Stimulated activated CD8-positive, alpha-beta memory T cell treated with anti-CD3 and anti-CD28 coated beads, Interleukin-4, amount 100 ng/mL, for 4 hours (primary cell): Measurements from ENCODE around the gene KCNK18.

Experiments used
- DNase-seq, 2 donors: peaks; one replicate each; pipeline ENCODE4 v3.0.0-alpha.2; 2020; ENCODE audit warnings: low read depth in 2 of 2, low spot score in 1 of 2

The KCNK18 gene

DNA sequence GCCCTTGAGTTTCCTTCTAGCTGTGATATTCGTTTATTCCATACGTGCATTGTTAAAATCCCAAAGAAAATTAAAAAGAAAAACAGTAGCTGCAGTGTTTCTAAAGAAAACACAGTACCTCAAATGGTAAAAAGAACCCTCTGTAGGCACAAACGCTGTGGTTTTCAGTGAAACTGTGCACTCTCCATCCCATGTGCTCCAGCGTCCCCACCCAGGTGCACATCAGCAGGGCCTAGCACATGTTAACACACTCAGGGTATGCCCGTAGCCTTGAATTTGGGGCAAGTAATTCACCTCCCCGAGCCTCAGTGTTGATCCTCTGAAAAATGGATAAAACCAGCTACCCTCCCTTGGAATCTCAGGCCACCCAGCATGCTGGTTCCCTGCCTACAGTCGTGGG, 53.1 kb downstream of the KCNK18 start:
- DNase-seq: no peak

DNA sequence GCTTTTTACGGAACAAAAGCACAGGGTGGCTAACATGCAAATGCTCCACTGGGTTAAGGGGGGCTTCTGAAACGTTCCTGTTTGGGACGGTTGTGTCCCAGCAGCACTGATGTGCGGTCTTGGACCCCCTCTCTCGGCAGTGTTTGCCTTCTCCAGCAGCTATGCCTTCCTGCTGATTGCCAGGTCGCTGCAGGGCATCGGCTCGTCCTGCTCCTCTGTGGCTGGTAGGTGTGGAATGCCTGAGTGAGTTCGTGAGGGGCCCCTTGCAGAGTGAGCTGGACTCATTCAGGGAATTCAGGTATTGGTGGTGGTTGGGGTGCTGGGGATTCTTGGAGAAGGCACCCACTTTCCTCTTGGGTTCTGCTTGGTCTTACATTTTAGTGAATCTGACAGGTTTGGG, 56.6 kb downstream of the KCNK18 start:
- no peak for DNase-seq

DNA sequence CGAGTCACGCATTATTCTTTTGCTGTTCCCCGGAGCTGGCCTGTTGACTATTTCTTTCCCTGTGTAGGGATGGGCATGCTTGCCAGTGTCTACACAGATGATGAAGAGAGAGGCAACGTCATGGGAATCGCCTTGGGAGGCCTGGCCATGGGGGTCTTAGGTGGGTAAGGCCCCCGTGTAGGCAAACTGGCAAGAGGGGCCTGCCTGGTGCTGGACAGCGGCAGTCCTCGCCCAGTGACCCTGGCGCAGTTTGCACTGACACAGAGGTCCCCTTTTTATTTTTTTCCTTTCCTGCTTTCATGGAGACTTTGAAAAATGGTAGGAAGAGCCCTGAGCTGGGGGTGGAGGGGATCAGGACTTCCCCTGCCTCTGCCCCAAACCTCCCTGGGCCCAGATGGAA, 57.0 kb downstream of the KCNK18 start:
- DNase-seq: no peak

DNA sequence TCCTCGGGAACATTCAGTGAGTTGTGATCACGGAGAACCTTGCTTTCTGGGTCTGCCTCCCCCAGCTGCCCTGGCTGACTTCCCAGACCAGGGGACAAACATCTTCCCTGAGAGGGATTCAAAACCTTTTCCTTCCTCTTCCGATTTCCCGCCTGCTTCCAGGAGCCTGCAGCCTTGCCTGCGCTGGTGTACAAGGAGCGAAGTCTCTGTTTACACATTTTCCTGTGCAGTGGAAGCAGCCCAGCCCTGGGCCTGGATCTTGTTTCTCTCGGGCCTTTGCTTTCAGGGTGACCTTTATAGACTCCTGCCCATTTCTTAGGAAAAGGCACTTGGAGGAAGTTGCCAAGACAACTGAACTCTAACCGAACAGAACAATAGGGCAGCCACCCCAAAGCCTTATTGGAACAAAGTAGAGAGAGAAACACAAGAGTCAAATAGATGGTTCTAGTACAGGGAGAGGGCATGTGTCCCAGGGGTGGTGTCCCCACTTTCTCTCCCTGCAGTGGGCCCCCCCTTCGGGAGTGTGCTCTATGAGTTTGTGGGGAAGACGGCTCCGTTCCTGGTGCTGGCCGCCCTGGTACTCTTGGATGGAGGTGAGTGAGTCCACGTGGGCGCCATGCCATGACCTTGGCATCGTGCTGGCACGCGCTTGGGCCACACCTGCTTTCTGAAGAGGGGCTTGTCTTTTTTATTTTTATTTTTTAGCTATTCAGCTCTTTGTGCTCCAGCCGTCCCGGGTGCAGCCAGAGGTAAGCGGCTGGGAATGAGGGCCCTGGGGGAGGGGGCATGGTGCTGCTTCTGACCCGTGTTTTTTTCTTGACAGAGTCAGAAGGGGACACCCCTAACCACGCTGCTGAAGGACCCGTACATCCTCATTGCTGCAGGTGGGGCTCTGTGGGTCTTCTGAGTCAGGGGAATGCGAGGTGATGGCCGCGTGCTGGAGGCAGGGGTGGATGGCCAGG, 57.8 kb downstream of the KCNK18 start:
- no peak for DNase-seq

DNA sequence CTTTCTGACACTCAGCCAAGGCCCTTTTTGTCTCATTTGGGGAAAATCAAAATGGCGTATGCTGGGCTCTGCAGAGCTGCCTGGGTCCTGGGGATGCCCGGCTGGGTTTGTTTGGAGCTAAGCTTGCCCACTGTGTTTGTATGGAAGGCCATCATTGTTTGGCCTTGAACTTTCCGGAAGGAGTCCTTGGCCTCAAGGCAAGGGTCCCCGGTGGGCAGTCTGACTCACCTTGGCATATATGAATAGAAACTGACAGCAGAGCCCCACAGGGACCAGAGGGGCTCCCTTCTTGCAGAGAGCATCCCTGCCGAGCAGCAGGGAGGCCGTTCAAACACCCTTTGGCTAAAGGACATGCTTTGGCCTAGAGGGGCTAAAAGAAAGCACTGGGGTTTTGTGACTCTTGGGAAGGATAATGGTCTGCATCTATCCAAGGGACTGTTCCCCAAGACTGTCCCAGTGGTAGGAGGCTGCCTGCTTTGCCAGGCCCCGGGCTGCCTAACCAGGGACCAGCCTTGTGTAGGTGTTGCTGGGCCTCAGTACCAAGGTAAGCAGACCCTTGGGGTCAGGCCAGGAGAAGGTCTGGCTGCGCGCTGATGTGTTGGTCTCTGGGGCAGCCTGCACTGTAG, 58.7 kb downstream of the KCNK18 start:
- DNase-seq: no peak

DNA sequence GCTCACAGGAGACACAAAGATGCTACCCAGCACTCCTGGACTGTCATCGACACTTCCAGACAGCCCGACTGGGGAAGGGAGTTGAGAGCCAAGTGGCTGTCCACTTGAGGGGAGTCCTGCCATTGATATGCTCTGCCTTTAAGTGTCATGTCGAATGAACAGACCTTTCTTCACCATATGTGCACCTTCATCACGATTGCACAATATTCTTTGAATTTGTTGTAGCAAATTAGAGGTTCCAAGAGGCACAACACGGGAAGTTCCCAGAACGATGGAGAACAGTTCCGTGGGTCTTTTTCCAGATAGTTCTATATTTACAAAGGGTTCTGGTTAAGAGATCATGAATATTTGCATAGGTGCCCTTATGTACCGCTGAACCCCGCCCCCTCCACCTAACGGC, 59.6 kb downstream of the KCNK18 start:
- DNase-seq: no peak

DNA sequence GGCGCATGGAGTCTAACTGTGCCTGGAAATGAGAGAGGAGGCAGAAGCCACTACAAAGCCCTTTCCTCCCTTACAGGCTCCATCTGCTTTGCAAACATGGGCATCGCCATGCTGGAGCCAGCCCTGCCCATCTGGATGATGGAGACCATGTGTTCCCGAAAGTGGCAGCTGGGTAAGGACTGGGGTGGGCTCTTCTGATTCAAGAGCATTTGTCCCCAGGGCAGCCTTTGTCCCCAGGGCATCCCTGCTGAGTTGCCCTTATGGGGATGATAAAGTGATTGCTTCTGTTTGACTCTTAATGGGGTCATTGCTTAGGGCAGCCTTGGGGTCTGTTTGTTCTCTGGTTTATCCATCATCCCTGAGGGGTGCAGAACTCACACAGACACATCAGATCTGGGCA, 60.4 kb downstream of the KCNK18 start:
- no peak for DNase-seq

DNA sequence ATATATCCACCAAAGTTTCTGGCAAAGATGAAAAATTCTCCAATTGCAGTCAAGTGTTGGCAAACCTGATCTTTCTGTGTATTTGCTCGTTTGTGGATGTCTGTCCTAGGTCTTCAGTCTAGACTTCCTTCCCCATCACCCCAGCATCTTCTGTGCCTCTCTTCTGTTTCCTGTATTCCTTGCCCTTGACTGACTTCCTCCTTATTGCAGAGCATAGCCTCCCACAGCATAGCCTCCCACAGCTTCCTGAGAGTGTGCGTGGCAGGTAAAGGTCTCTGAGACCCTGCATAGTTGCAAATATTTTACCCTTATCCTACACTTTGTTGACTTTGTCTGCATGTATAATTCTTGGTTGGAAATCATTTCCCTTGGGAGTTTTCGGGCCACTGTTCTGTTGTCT, 62.0 kb downstream of the KCNK18 start:
- no peak for DNase-seq
